Endothelial cell of umbilical vein (primary cell): ENCODE results near the gene IQGAP2.

Experiments
- EZH2 ChIP-seq: IDR thresholded peaks from 2 replicates; pipeline ENCODE4 v1.6.1; 2012; ENCODE audit warnings: borderline replicate concordance, low read depth, mild to moderate bottlenecking, moderate library complexity, low read length, inconsistent platforms; ENCODE audit not compliant: severe bottlenecking
- FOS ChIP-seq: IDR thresholded peaks from 2 replicates; pipeline ENCODE4 v1.6.1; 2011; ENCODE audit warnings: mild to moderate bottlenecking, low read length, moderate library complexity, borderline replicate concordance; ENCODE audit not compliant: insufficient read depth
- MAX ChIP-seq: IDR thresholded peaks from 2 replicates; pipeline ENCODE4 v1.6.1; 2011; ENCODE audit not compliant: insufficient read depth, insufficient read length
- MYC ChIP-seq: IDR thresholded peaks from one replicate; pipeline ENCODE4 v1.6.1; 2011; ENCODE audit warnings: mild to moderate bottlenecking, low read depth, low read length
- POLR2A ChIP-seq: IDR thresholded peaks from 2 replicates; pipeline ENCODE4 v1.6.1; 2012; ENCODE audit warnings: low read depth, mild to moderate bottlenecking, control low read depth, low read length
- POLR2AphosphoS5 ChIP-seq: IDR thresholded peaks from 2 replicates; pipeline ENCODE4 v1.6.1; 2012; ENCODE audit warnings: low read depth, mild to moderate bottlenecking, control low read depth, low read length, moderate library complexity; ENCODE audit not compliant: insufficient read depth
- TF ChIP-seq, protein P1 (sequence below), 2 donors: IDR thresholded peaks; 1 replicate in 1 of 2; 2 replicates in 1 of 2; pipeline ENCODE4 v1.5.1; 2011; ENCODE audit warnings: low read length in 2 of 2, mild to moderate bottlenecking in 2 of 2, moderate library complexity in 2 of 2, control low read depth in 1 of 2, inconsistent platforms in 1 of 2, low read depth in 1 of 2; ENCODE audit not compliant: insufficient read depth in 1 of 2; ENCODE audit errors: extremely low read depth in 1 of 2

GRCh38 chr5:76497986-76498717 lies 95.1 kb downstream of the IQGAP2 start:
- TF ChIP-seq, protein P1, sequence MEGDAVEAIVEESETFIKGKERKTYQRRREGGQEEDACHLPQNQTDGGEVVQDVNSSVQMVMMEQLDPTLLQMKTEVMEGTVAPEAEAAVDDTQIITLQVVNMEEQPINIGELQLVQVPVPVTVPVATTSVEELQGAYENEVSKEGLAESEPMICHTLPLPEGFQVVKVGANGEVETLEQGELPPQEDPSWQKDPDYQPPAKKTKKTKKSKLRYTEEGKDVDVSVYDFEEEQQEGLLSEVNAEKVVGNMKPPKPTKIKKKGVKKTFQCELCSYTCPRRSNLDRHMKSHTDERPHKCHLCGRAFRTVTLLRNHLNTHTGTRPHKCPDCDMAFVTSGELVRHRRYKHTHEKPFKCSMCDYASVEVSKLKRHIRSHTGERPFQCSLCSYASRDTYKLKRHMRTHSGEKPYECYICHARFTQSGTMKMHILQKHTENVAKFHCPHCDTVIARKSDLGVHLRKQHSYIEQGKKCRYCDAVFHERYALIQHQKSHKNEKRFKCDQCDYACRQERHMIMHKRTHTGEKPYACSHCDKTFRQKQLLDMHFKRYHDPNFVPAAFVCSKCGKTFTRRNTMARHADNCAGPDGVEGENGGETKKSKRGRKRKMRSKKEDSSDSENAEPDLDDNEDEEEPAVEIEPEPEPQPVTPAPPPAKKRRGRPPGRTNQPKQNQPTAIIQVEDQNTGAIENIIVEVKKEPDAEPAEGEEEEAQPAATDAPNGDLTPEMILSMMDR (IDR thresholded peaks at IDR 0.05; ENCODE audit: extremely low read depth in 1 of 2, insufficient read depth in 1 of 2, low read depth in 1 of 2, low read length in 2 of 2), result no peak
- TF ChIP-seq FOS, result no peak
- no peak for TF ChIP-seq POLR2AphosphoS5
- TF ChIP-seq MYC, result no peak
- TF ChIP-seq POLR2A, result no peak
- no peak for TF ChIP-seq MAX
- no peak for TF ChIP-seq EZH2
